Activated CD4-positive, CD25-positive, alpha-beta regulatory T cell treated with anti-CD3 and anti-CD28 coated beads, Interleukin-2, amount 50 U/mL, for 24 hours (primary cell): ENCODE data around the gene GALNTL6.

Source experiments
- ATAC-seq, 2 donors: fragments of 150-1000 bp; cut with Tn5 transposase; one replicate each; pipeline ENCODE4 v1.10.0; 2021; ENCODE audit warnings: mild to moderate bottlenecking in 1 of 2, moderate library complexity in 1 of 2

Gene GALNTL6

DNA sequence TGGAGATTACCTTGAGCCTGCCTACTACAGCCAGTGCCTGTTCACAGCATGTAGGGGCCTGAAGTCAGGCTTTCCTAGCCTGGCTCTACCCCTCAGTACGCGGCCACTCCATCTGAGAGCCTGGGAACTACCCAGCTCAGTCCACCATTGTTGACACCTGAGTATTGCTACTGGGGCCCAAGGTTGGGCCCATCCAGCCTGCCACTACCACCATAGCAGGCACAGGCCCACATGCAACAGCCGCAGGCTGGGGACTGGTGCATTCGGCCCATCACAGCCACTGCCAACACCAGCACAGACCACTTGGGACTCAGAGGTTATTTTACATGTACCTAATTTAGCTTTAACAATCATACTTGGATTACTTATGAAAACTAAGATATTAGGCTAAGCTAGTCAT is 314.0 kb downstream of the GALNTL6 start:
- ATAC-seq: no peak

DNA sequence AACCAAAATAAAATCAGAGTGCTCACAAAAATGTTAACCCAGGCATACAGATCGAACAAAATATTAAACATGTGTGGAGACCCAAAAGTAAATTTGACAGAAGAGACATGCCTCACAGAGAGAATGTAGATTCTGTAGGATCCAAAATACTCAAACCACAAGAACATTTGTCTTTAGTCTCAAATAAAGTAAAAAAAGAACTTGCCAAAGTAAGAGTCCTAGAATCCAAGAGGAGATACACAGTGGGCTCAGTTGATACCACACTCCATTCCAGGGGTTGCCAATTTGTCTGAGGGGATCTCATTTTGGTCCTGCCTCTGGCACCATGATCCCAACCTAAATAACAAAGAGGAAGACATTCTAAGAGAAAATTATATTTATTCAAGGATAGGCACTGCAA is 316.4 kb downstream of the GALNTL6 start:
- ATAC-seq: no peak

DNA sequence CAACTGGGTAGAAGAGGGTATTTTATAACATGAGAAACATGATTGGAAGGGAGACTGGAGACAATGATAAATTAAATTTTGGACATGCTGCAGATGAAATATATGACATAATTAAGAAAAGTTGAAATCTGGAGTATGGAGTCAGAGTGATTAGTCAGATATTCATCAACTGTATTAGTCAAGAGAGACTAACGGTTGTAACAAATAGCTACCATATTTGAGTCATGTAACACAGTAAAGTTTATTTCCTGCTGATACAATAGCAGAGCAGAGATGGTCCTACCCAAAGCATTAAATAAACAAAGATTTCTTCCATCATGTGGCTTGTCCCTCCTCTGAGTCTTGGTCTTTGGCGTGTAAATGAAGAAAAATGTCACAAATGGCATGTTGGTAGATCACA is 321.3 kb downstream of the GALNTL6 start:
- ATAC-seq: no peak

GRCh38 chr4:172141025-172141424 is 327.8 kb downstream of the GALNTL6 start:
- ATAC-seq: no peak

DNA sequence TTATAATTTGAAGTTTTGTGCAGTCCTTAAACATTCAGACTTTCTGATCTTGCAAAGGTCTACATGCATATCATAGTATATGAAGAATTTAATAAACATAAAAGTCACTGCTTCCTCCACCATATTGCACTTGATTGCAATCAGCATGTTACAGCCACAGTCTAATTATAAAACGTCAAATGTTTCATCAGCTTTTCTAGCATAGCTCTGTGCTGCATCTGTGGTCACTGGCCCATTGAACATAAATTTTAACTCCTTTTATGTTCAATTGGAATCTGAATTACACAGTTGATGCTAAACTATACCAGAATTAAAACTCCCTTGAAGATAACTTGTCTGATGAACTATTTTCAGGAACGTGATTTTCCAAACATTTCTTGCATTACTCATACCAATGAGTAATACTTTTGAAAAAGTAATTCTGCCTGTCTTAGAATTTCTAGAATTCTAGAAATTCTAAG is 329.1 kb downstream of the GALNTL6 start:
- ATAC-seq: no peak

GRCh38 chr4:172143605-172144314 is 330.6 kb downstream of the GALNTL6 start:
- ATAC-seq: no peak

DNA sequence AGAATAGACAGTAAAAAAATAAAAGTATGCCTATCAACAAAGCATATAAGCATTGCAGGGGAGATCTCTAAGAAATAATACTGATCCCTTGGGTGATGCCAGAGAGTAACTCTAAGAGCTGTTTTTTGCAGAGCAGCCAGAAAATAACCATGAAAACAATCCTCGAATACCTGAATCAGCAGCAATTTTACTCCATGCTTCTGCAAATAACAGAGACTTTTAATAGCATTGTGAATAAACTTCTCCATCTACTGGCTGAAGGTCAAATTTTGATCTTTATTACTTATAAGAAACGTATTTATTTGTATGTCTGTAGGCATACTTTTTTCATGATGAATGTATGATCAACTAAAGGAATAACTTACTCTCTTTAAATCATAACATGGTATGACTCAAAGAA is 334.5 kb downstream of the GALNTL6 start:
- ATAC-seq: no peak

- ATAC-seq: no peak
These were observed 336.1 kb downstream of the GALNTL6 start for GRCh38 chr4:172149329-172149728.

GRCh38 chr4:172152284-172152683 is 339.1 kb downstream of the GALNTL6 start:
- ATAC-seq: no peak

- ATAC-seq: no peak
These were observed 340.5 kb downstream of the GALNTL6 start for GRCh38 chr4:172153719-172154118.

DNA sequence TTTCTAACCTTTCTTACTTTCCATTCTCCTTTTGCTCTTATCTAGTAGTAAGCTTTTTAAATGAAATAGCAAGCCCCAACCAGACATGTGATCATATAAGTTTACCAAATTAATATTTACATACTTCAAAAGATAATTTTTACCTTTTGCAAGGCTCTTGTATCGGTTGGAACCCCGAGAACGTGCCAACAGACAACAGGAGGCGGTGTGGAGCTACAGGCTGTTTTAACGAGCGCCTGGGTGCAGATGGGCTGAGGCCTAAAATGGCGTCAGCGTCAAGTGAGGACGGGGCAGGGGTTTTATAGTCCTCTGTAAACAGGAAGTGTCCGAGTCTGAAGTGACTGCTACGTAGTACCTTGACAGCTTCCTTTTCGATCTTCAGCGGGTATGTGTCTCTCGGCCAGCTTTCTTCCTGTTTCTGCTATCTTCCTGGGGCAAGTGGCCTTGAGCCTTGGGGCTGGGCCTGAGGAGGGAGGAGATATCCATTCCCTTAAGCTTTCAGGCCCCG is 342.7 kb downstream of the GALNTL6 start:
- ATAC-seq: no peak

GRCh38 chr4:172157946-172158345 is 344.7 kb downstream of the GALNTL6 start:
- ATAC-seq: no peak

- no peak for ATAC-seq
These were observed 350.0 kb downstream of the GALNTL6 start for GRCh38 chr4:172163215-172163614.

- no peak for ATAC-seq
These were observed 355.7 kb downstream of the GALNTL6 start for GRCh38 chr4:172168888-172169287.

DNA sequence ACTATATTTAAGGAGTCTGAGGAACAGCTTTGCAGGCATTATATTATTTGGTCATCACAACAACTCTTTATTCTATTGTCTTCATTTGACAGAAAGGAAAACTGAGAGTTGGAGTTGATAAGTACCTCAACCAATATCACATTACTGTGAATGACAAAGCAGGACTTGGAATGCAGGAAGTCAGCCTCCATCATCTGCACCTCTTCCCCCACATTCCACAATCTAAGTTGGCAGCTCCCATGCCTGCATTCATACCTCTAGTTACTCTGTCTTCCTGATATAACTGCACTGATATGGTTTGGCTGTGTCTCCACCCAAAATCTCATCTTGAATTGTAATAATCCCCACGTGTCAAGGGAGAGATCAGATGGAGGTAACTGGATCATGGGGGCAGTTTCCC is 356.7 kb downstream of the GALNTL6 start:
- ATAC-seq: no peak

GRCh38 chr4:172173206-172173605 is 360.0 kb downstream of the GALNTL6 start:
- no peak for ATAC-seq

GRCh38 chr4:172177382-172177781 is 364.2 kb downstream of the GALNTL6 start:
- ATAC-seq: no peak

GRCh38 chr4:172188248-172188988 is 375.2 kb downstream of the GALNTL6 start:
- no peak for ATAC-seq

GRCh38 chr4:172202480-172203076 is 389.4 kb downstream of the GALNTL6 start:
- no peak for ATAC-seq

GRCh38 chr4:172207258-172207657 is 394.1 kb downstream of the GALNTL6 start:
- ATAC-seq: no peak

DNA sequence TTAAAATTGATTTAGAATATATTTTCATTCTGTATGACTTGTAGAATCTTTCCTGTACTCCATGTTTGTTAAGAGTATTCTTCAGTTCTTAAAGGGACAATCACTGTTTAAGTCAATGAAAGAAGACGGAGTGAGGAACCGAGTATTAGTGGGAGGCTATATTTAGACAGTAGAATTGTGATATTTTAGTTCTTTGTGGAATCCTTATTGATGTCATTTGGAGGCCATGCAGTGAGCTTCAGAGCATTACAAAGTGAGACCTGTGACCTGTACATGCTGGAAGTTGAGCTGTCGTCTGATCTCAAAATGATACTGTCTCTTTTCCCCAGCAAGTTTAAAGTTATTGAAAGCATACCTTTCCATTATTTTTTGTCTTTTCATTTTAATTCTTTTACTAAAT is 394.7 kb downstream of the GALNTL6 start:
- ATAC-seq: no peak

DNA sequence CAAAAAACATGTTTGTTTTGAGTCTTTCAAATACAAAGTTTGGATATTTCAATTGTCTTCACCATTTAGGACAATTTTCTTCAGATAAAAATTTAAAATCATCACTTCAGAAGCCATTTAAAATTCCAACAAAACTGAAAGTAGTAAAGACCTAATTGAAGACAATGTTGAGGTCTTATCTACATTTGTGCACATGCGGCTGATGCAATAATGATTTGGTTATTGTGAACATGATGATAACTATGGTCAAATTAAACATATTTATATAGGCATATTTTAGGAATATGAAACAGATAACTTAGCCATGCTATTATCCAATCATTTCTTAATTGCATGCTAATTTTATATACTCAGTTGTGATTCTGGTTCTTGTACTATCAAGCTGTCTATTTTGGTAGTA is 407.5 kb downstream of the GALNTL6 start:
- ATAC-seq: no peak

DNA sequence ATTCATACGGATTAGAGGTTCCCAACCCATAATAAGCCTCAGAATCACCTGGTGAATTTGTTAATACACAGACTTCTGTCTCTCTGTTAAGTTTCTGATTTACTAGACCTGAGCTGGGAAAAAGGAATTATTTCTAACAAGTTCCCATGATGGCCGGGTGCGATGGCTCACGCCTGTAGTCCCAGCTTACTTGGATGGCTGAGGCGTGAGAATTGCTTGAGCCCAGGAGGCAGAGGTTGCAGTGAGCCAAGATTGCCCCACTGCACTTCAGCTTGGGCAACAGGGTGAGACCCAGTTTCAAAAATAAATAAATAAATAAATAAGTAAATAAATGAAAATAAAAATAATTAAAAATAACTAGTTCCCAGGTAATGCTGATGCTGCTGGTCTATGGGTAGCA is 412.3 kb downstream of the GALNTL6 start:
- ATAC-seq: no peak

DNA sequence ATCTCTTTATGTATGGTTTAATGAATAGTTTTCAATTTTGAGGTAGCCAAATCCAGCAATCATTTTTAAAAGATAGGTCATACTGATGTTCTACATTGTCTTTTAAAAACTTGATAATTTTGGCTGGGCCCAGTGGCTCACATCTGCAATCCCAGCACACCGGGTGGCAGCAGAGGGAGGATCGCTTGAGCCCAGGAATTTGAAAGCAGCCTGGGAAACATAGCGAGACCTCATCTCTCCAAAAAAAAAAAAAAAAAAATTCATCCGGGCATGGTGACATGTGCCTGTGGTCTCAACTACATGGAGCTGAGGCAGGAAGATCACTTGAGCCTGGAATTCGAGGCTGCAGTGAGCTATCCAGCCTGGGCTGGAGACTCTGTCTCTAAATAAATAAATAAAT is 419.8 kb downstream of the GALNTL6 start:
- no peak for ATAC-seq
